SJSA1 (cell line): ENCODE data around the gene CDKL5. TPM values are rescaled to one million over a fixed set of nuclear protein-coding genes. Genes with fewer than 3 reads are reported as not detected.
"Not testable (repeated sequence)": the region's sequence is repeated elsewhere in the genome, so short reads cannot be mapped to it uniquely, and the experiment has no call there.

Experiments
- DNase-seq, 2 experiments: peaks; one replicate each; pipeline ENCODE4 v3.0.0-alpha.2; 2015 to 2020; ENCODE audit warnings: low spot score in 2 of 2, low read depth in 1 of 2
- H3K27ac ChIP-seq: fragments of 250-450 bp; sonication (Bioruptor Pico); 2 replicates; pipeline ENCODE4 v1.5.1; 2020; ENCODE audit warnings: mild to moderate bottlenecking, moderate library complexity
- H3K27me3 ChIP-seq: fragments of 250-450 bp; sonication (Bioruptor Pico); replicated peaks from 2 replicates; pipeline ENCODE4 v1.5.1; 2020; ENCODE audit warnings: mild to moderate bottlenecking, moderate library complexity
- H3K36me3 ChIP-seq: fragments of 250-450 bp; sonication (Bioruptor Pico); 2 replicates; pipeline ENCODE4 v1.5.1; 2020; ENCODE audit warnings: mild to moderate bottlenecking
- H3K4me1 ChIP-seq: fragments of 250-450 bp; sonication (Bioruptor Pico); replicated peaks from 2 replicates; pipeline ENCODE4 v1.6.1; 2021; ENCODE audit warnings: mild to moderate bottlenecking
- H3K4me3 ChIP-seq: fragments of 250-450 bp; sonication (Bioruptor Pico); 2 replicates; pipeline ENCODE4 v1.5.1; 2020; ENCODE audit warnings: mild to moderate bottlenecking
- H3K9me3 ChIP-seq: fragments of 250-450 bp; sonication (Bioruptor Pico); replicated peaks from 2 replicates; pipeline ENCODE4 v1.5.1; 2020; ENCODE audit warnings: mild to moderate bottlenecking
- total RNA-seq: library from RNA; depleted of rRNA; stranded (reverse); fragments of >200 nt; shearing (Covaris generic); gene quantifications from 2 replicates; pipeline ENCODE4 v1.2.3, GENCODE V29; 2014

The CDKL5 gene
- total RNA-seq, 1 experiment from 2014 or later, result 5.1 TPM

GRCh38 chrX:18428006-18428405, 2.6 kb downstream of the CDKL5 start:
- H3K4me3 ChIP-seq, result no peak overlapping the region
- no peak overlapping the region for H3K27ac ChIP-seq
- H3K36me3 ChIP-seq, result peaks cover 4% of the 10 kb centered on the region; the same call in 1 of the 2 replicates
- no peaks in the 10 kb centered on the region for H3K9me3 ChIP-seq
- H3K27me3 ChIP-seq, result no peaks in the 10 kb centered on the region
- DNase-seq, result no peak
- peaks cover 3% of the 10 kb centered on the region for H3K4me1 ChIP-seq

GRCh38 chrX:18433288-18433687, 7.9 kb downstream of the CDKL5 start:
- not testable (repeated sequence) for H3K4me1 ChIP-seq, DNase-seq, H3K36me3 ChIP-seq, H3K27me3 ChIP-seq, H3K27ac ChIP-seq, H3K9me3 ChIP-seq, H3K4me3 ChIP-seq

GRCh38 chrX:18434896-18435295, 9.5 kb downstream of the CDKL5 start:
- no peaks in the 10 kb centered on the region for H3K27me3 ChIP-seq
- no peaks in the 10 kb centered on the region for H3K4me1 ChIP-seq
- no peaks in the 10 kb centered on the region for H3K36me3 ChIP-seq
- no peaks in the 10 kb centered on the region for H3K9me3 ChIP-seq
- H3K4me3 ChIP-seq, result no peak overlapping the region
- DNase-seq, result no peak
- H3K27ac ChIP-seq, result no peak overlapping the region

- no peak overlapping the region for H3K27ac ChIP-seq
- no peaks in the 10 kb centered on the region for H3K9me3 ChIP-seq
- no peak for DNase-seq
- no peak overlapping the region for H3K4me3 ChIP-seq
- H3K36me3 ChIP-seq, result no peaks in the 10 kb centered on the region
- H3K27me3 ChIP-seq, result no peaks in the 10 kb centered on the region
- H3K4me1 ChIP-seq, result no peaks in the 10 kb centered on the region
Observed at GRCh38 chrX:18436017-18436416, 10.6 kb downstream of the CDKL5 start.

- no peaks in the 10 kb centered on the region for H3K4me1 ChIP-seq
- no peaks in the 10 kb centered on the region for H3K36me3 ChIP-seq
- no peak for DNase-seq
- H3K27ac ChIP-seq, result no peak overlapping the region
- H3K4me3 ChIP-seq, result no peak overlapping the region
- no peaks in the 10 kb centered on the region for H3K9me3 ChIP-seq
- no peaks in the 10 kb centered on the region for H3K27me3 ChIP-seq
Observed at GRCh38 chrX:18440835-18441234, 15.4 kb downstream of the CDKL5 start.

- H3K27ac ChIP-seq, result no peak overlapping the region
- H3K4me1 ChIP-seq, result no peaks in the 10 kb centered on the region
- H3K9me3 ChIP-seq, result no peaks in the 10 kb centered on the region
- no peaks in the 10 kb centered on the region for H3K27me3 ChIP-seq
- H3K4me3 ChIP-seq, result no peak overlapping the region
- H3K36me3 ChIP-seq, result no peaks in the 10 kb centered on the region
- DNase-seq, result no peak
Observed at GRCh38 chrX:18441780-18442367, 16.5 kb downstream of the CDKL5 start.

GRCh38 chrX:18448416-18448815, 23.0 kb downstream of the CDKL5 start:
- no peaks in the 10 kb centered on the region for H3K27me3 ChIP-seq
- no peaks in the 10 kb centered on the region for H3K36me3 ChIP-seq
- no peak overlapping the region for H3K4me3 ChIP-seq
- no peaks in the 10 kb centered on the region for H3K9me3 ChIP-seq
- H3K27ac ChIP-seq, result no peak overlapping the region
- no peaks in the 10 kb centered on the region for H3K4me1 ChIP-seq
- DNase-seq, result no peak

GRCh38 chrX:18449236-18449635, 23.8 kb downstream of the CDKL5 start:
- Histone ChIP-seq H3K4me3 (no peak overlapping the region), H3K27me3 (no peaks in the 10 kb centered on the region), H3K4me1 (no peaks in the 10 kb centered on the region), H3K36me3 (no peaks in the 10 kb centered on the region), H3K9me3 (no peaks in the 10 kb centered on the region), H3K27ac (no peak overlapping the region)
- no peak for DNase-seq

- no peak overlapping the region for H3K27ac ChIP-seq
- H3K36me3 ChIP-seq, result no peaks in the 10 kb centered on the region
- H3K9me3 ChIP-seq, result no peaks in the 10 kb centered on the region
- no peaks in the 10 kb centered on the region for H3K27me3 ChIP-seq
- no peaks in the 10 kb centered on the region for H3K4me1 ChIP-seq
- H3K4me3 ChIP-seq, result no peak overlapping the region
- DNase-seq, result no peak
Observed at GRCh38 chrX:18455384-18455783, 30.0 kb downstream of the CDKL5 start.

GRCh38 chrX:18457000-18457399, 31.6 kb downstream of the CDKL5 start:
- Histone ChIP-seq H3K4me1 (no peaks in the 10 kb centered on the region), H3K9me3 (no peaks in the 10 kb centered on the region), H3K4me3 (no peak overlapping the region), H3K27me3 (no peaks in the 10 kb centered on the region), H3K27ac (no peak overlapping the region), H3K36me3 (no peaks in the 10 kb centered on the region)
- DNase-seq, result no peak

GRCh38 chrX:18461431-18461830, 36.0 kb downstream of the CDKL5 start:
- H3K9me3 ChIP-seq, result no peaks in the 10 kb centered on the region
- H3K4me1 ChIP-seq, result no peaks in the 10 kb centered on the region
- H3K27me3 ChIP-seq, result no peaks in the 10 kb centered on the region
- H3K36me3 ChIP-seq, result no peaks in the 10 kb centered on the region
- H3K4me3 ChIP-seq, result no peak overlapping the region
- H3K27ac ChIP-seq, result no peak overlapping the region
- DNase-seq, result no peak

- Histone ChIP-seq H3K4me1 (no peaks in the 10 kb centered on the region), H3K27ac (no peak overlapping the region), H3K4me3 (no peak overlapping the region), H3K27me3 (no peaks in the 10 kb centered on the region), H3K9me3 (no peaks in the 10 kb centered on the region), H3K36me3 (no peaks in the 10 kb centered on the region)
- DNase-seq, result no peak
Observed at GRCh38 chrX:18464499-18464898, 39.1 kb downstream of the CDKL5 start.

- H3K27ac ChIP-seq, result no peak overlapping the region
- H3K27me3 ChIP-seq, result no peaks in the 10 kb centered on the region
- no peaks in the 10 kb centered on the region for H3K4me1 ChIP-seq
- no peaks in the 10 kb centered on the region for H3K9me3 ChIP-seq
- H3K36me3 ChIP-seq, result no peaks in the 10 kb centered on the region
- DNase-seq, result no peak
- H3K4me3 ChIP-seq, result no peak overlapping the region
Observed at GRCh38 chrX:18465051-18465450, 39.6 kb downstream of the CDKL5 start.

GRCh38 chrX:18468599-18468998, 43.2 kb downstream of the CDKL5 start:
- H3K27ac ChIP-seq, result no peak overlapping the region
- H3K36me3 ChIP-seq, result no peaks in the 10 kb centered on the region
- no peaks in the 10 kb centered on the region for H3K4me1 ChIP-seq

GRCh38 chrX:18471296-18471695, 45.9 kb downstream of the CDKL5 start:
- Histone ChIP-seq H3K4me1 (no peaks in the 10 kb centered on the region), H3K36me3 (no peaks in the 10 kb centered on the region), H3K9me3 (no peaks in the 10 kb centered on the region), H3K27ac (no peak overlapping the region), H3K4me3 (no peak overlapping the region), H3K27me3 (no peaks in the 10 kb centered on the region)
- no peak for DNase-seq

More at GRCh38 chrX:18468599-18468998, 43.2 kb downstream of the CDKL5 start:
- no peaks in the 10 kb centered on the region for H3K27me3 ChIP-seq
- H3K9me3 ChIP-seq, result no peaks in the 10 kb centered on the region
- no peak for DNase-seq
- no peak overlapping the region for H3K4me3 ChIP-seq
